Measurements from ENCODE around the gene SORCS2. TPM values are rescaled to one million over a fixed set of nuclear protein-coding genes. Genes with fewer than 3 reads are reported as not detected.

The SORCS2 gene
- total and polyA plus RNA-seq, 7 donors, result 0.18 to 1.5 (median 0.36) TPM

GRCh38 chr4:7185487-7186030 is 6.8 kb upstream of the SORCS2 start:
- no peaks in the 10 kb centered on the region for H3K36me3 ChIP-seq (ENCODE audit: insufficient read depth in 1 of 2, low read depth in 1 of 2)
- TF ChIP-seq CTCF (IDR thresholded peaks at IDR 0.05), result no peak
- no peaks in the 10 kb centered on the region for H3K4me1 ChIP-seq
- no peak overlapping the region for H3K27ac ChIP-seq
- ATAC-seq (no peak), DNase-seq (peak in 1 of 2 donors; percentile 12)
- intact Hi-C loops (cut with DNase I), result no loop called here
- WGBS, 3 donors, result 84 to 88% (median 87%) methylated on average over 9 to 10 of the region's 10 CpGs
- no peaks in the 10 kb centered on the region for H3K9me3 ChIP-seq
- H3K4me3 ChIP-seq, result no peak overlapping the region
- peaks cover 0 to 13% (median 4%) of the 10 kb centered on the region in 3 donors for H3K27me3 ChIP-seq (ENCODE audit: insufficient read depth in 3 of 3, low read length in 2 of 3)

- peak in 1 of 2 donors; percentile 49 for DNase-seq
- no peaks in the 10 kb centered on the region for H3K36me3 ChIP-seq (ENCODE audit: insufficient read depth in 1 of 2, low read depth in 1 of 2)
- TF ChIP-seq CTCF (IDR thresholded peaks at IDR 0.05), result no peak
- no peak overlapping the region for H3K4me3 ChIP-seq
- H3K27ac ChIP-seq, result no peak overlapping the region
- peaks cover 0 to 14% (median 6%) of the 10 kb centered on the region in 3 donors for H3K27me3 ChIP-seq (ENCODE audit: insufficient read depth in 3 of 3, low read length in 2 of 3)
- no peak for ATAC-seq
- no peaks in the 10 kb centered on the region for H3K9me3 ChIP-seq
- H3K4me1 ChIP-seq, result no peaks in the 10 kb centered on the region
- 67 to 79% (median 71%) methylated on average over 6 to 9 of the region's 9 CpGs for WGBS, 3 donors
- intact Hi-C loops (cut with DNase I), result no loop called here
Observed at GRCh38 chr4:7186031-7186430, 6.3 kb upstream of the SORCS2 start.

- Histone ChIP-seq H3K27ac (no peak overlapping the region), H3K9me3 (no peaks in the 10 kb centered on the region), H3K4me3 (no peak overlapping the region), H3K27me3 (ENCODE audit: insufficient read depth in 3 of 3, low read length in 2 of 3) (peaks cover 0 to 20% (median 6%) of the 10 kb centered on the region in 3 donors), H3K36me3 (ENCODE audit: insufficient read depth in 1 of 2, low read depth in 1 of 2) (no peaks in the 10 kb centered on the region), H3K4me1 (no peaks in the 10 kb centered on the region)
- DNase-seq (peak in 1 of 2 donors; percentile 16), ATAC-seq (no peak)
- intact Hi-C loops (cut with DNase I), result no loop called here
- TF ChIP-seq CTCF (IDR thresholded peaks at IDR 0.05), result no peak
- WGBS, 3 donors, result 70 to 77% (median 71%) methylated on average over 15 of the region's 15 CpGs
Observed at GRCh38 chr4:7186516-7187167, 5.7 kb upstream of the SORCS2 start.

- Histone ChIP-seq H3K27me3 (ENCODE audit: insufficient read depth in 3 of 3, low read length in 2 of 3) (peaks cover 0 to 21% (median 6%) of the 10 kb centered on the region in 3 donors), H3K4me1 (no peaks in the 10 kb centered on the region), H3K27ac (no peak overlapping the region), H3K36me3 (ENCODE audit: insufficient read depth in 1 of 2, low read depth in 1 of 2) (no peaks in the 10 kb centered on the region), H3K9me3 (no peaks in the 10 kb centered on the region), H3K4me3 (no peak overlapping the region)
- 77 to 80% (median 78%) methylated on average over 7 of the region's 7 CpGs for WGBS, 3 donors
- intact Hi-C loops (cut with DNase I), result no loop called here
- no peak for TF ChIP-seq CTCF (IDR thresholded peaks at IDR 0.05)
- DNase-seq (peak in 1 of 2 donors; percentile 6), ATAC-seq (no peak)
Observed at GRCh38 chr4:7187168-7187535, 5.2 kb upstream of the SORCS2 start.

All from psoas muscle (tissue), 8 donors.